ENCODE data around the gene HTT-AS.

HTT-AS gene

GRCh38 chr4:3035249-3035648 lies 39.1 kb downstream of the HTT-AS start:
- H3K9ac ChIP-seq (ENCODE audit: insufficient read length) = no peak overlapping the region
- no peak for DNase-seq (ENCODE audit: low read depth, low spot score)

DNA sequence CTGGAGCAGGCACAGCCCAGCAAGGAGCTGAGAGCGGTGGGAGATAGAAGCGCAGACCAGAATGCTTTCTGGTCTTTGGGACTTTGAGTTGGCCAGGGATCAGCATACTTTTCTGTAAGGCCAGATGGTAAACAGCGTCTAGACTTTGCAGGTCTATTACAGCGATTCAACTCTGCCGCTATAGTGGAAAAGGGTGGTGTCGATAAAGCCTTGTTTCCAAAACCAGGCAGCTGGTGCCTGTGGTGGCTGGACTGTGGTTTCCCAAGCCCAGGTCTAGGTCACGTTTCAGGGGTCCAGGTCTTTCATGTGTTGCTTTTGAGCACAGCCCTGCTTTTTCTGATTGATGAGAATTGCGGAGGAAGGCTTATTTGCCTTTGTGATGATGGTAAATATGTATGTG lies 40.1 kb downstream of the HTT-AS start:
- no peaks in the 10 kb centered on the region for H3K36me3 ChIP-seq (ENCODE audit: insufficient read depth, low read length)
- TF ChIP-seq FOXP2 (optimal IDR thresholded peaks at IDR 0.05; ENCODE audit: control extremely low read depth, extremely low read length, insufficient read depth) = no peak
- no peak for TF ChIP-seq POLR2AphosphoS5 (IDR thresholded peaks at IDR 0.05; ENCODE audit: borderline replicate concordance, low read depth, low read length)
- no peak for TF ChIP-seq EZH2 (IDR thresholded peaks at IDR 0.05)
- H3K27ac ChIP-seq = no peak overlapping the region
- H3K9me3 ChIP-seq (ENCODE audit: low read depth, low read length) = no peaks in the 10 kb centered on the region
- no peak for DNase-seq (ENCODE audit: low read depth, low spot score)
- no peak overlapping the region for H3K4me3 ChIP-seq
- no peak overlapping the region for H3K9ac ChIP-seq (ENCODE audit: insufficient read length)

More at GRCh38 chr4:3035249-3035648, 39.1 kb downstream of the HTT-AS start:
- Histone ChIP-seq H3K27ac (no peak overlapping the region), H3K9me3 (ENCODE audit: low read depth, low read length) (no peaks in the 10 kb centered on the region), H3K4me3 (no peak overlapping the region), H3K36me3 (ENCODE audit: insufficient read depth, low read length) (no peaks in the 10 kb centered on the region)
- no peak for TF ChIP-seq EZH2 (IDR thresholded peaks at IDR 0.05)
- no peak for TF ChIP-seq FOXP2 (optimal IDR thresholded peaks at IDR 0.05; ENCODE audit: control extremely low read depth, extremely low read length, insufficient read depth)
- TF ChIP-seq POLR2AphosphoS5 (IDR thresholded peaks at IDR 0.05; ENCODE audit: borderline replicate concordance, low read depth, low read length) = no peak

- no peaks in the 10 kb centered on the region for H3K36me3 ChIP-seq (ENCODE audit: insufficient read depth, low read length)
- no peaks in the 10 kb centered on the region for H3K9me3 ChIP-seq (ENCODE audit: low read depth, low read length)
- H3K4me3 ChIP-seq = no peak overlapping the region
- no peak overlapping the region for H3K9ac ChIP-seq (ENCODE audit: insufficient read length)
- H3K27ac ChIP-seq = no peak overlapping the region
- TF ChIP-seq EZH2 (IDR thresholded peaks at IDR 0.05) = no peak
- TF ChIP-seq POLR2AphosphoS5 (IDR thresholded peaks at IDR 0.05; ENCODE audit: borderline replicate concordance, low read depth, low read length) = no peak
- TF ChIP-seq FOXP2 (optimal IDR thresholded peaks at IDR 0.05; ENCODE audit: control extremely low read depth, extremely low read length, insufficient read depth) = no peak
- no peak for DNase-seq (ENCODE audit: low read depth, low spot score)
Measured at GRCh38 chr4:3031357-3032082, 42.8 kb downstream of the HTT-AS start.

DNA sequence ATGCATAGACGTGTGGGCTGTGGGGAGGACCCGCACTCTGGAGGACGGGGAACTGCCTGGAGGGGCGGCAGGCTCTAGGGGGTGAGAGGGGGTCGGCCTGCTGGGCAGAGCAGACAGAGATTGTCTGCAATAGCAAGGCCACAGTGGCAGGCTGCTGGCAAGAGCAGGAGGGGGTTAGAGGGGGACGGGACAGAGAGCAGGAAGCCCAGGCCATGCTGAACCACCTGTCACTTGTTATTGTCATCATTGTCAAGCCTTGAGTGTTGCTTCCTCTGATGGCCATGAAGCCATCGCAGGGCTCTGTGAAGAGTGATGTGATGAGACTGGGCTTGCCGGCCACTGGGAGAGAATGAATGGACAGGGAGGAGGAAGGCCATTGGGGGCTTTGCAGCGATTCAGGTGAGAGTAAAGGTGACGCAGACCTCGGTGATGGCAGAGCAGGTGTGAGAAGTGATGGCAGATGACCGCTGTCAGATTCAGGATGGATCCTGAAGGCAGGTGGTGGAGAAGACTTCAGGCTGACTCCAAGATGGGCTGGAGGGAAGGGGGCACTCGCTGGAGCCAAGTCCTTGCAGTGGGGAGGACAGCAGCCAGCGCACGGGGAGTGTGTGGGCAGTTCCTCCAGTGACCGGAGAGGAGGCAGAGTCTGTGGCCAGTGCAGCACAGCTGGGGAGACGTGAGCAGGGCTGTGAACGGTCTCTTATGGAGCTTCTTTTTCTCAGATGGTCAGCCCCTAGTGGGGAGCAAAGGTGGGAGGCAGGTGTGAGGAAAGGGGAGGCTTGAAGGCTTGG lies 43.6 kb downstream of the HTT-AS start:
- TF ChIP-seq POLR2AphosphoS5 (IDR thresholded peaks at IDR 0.05; ENCODE audit: borderline replicate concordance, low read depth, low read length) = no peak
- TF ChIP-seq EZH2 (IDR thresholded peaks at IDR 0.05) = no peak
- TF ChIP-seq FOXP2 (optimal IDR thresholded peaks at IDR 0.05; ENCODE audit: control extremely low read depth, extremely low read length, insufficient read depth) = no peak
- DNase-seq (ENCODE audit: low read depth, low spot score) = no peak
- H3K9me3 ChIP-seq (ENCODE audit: low read depth, low read length) = no peaks in the 10 kb centered on the region

DNA sequence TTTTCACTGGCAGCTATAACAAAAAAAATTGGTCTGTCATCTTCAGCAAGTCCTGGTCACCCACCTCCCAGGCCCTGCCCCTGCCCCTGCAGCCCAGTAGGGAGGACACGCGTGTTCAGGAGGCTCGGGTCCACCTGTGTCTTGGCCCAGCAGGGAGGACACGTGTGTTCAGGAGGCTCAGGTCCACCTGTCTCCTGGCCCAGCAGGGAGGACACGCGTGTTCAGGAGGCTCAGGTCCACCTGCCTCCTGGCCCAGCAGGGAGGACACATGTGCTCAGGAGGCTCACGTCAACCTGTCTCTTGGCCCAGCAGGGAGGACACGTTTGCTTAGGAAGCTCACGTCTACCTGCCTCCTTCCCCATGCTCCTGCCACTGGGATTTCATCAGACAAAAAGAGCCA lies 44.9 kb downstream of the HTT-AS start:
- no peak for TF ChIP-seq POLR2AphosphoS5 (IDR thresholded peaks at IDR 0.05; ENCODE audit: borderline replicate concordance, low read depth, low read length)
- no peak for TF ChIP-seq EZH2 (IDR thresholded peaks at IDR 0.05)
- no peak for TF ChIP-seq FOXP2 (optimal IDR thresholded peaks at IDR 0.05; ENCODE audit: control extremely low read depth, extremely low read length, insufficient read depth)
- DNase-seq (ENCODE audit: low read depth, low spot score) = no peak
- H3K36me3 ChIP-seq (ENCODE audit: insufficient read depth, low read length) = no peaks in the 10 kb centered on the region
- no peak overlapping the region for H3K27ac ChIP-seq
- H3K9ac ChIP-seq (ENCODE audit: insufficient read length) = no peak overlapping the region
- H3K9me3 ChIP-seq (ENCODE audit: low read depth, low read length) = no peaks in the 10 kb centered on the region
- no peak overlapping the region for H3K4me3 ChIP-seq

More for the DNA sequence above, 43.6 kb downstream of the HTT-AS start:
- no peak overlapping the region for H3K9ac ChIP-seq (ENCODE audit: insufficient read length)
- no peak overlapping the region for H3K27ac ChIP-seq
- no peak overlapping the region for H3K4me3 ChIP-seq
- no peaks in the 10 kb centered on the region for H3K36me3 ChIP-seq (ENCODE audit: insufficient read depth, low read length)

DNA sequence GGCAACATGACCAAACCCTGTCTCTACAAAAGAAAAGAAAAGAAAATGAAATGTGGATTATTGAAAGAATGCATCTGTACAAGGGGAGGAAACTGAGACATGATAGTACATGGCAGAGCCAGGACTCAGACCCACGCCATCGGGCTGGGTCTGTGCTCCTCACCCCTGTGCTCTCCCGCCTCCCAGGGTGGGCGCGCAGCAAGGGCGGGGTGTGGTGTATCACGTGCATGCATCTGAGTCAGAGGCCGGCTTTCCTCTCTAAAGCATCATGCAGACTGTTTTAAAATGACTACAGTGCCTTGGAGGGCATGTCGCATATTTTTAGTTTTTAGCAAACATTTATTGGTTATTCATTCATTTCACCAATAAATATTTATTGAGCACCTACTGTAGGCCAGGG lies 47.8 kb downstream of the HTT-AS start:
- Histone ChIP-seq H3K9ac (ENCODE audit: insufficient read length) (no peak overlapping the region), H3K4me3 (no peak overlapping the region), H3K36me3 (ENCODE audit: insufficient read depth, low read length) (no peaks in the 10 kb centered on the region), H3K27ac (no peak overlapping the region), H3K9me3 (ENCODE audit: low read depth, low read length) (no peaks in the 10 kb centered on the region)
- TF ChIP-seq FOXP2 (optimal IDR thresholded peaks at IDR 0.05; ENCODE audit: control extremely low read depth, extremely low read length, insufficient read depth) (no peak), POLR2AphosphoS5 (IDR thresholded peaks at IDR 0.05; ENCODE audit: borderline replicate concordance, low read depth, low read length) (no peak), EZH2 (IDR thresholded peaks at IDR 0.05) (no peak)
- DNase-seq (ENCODE audit: low read depth, low spot score) = no peak

DNA sequence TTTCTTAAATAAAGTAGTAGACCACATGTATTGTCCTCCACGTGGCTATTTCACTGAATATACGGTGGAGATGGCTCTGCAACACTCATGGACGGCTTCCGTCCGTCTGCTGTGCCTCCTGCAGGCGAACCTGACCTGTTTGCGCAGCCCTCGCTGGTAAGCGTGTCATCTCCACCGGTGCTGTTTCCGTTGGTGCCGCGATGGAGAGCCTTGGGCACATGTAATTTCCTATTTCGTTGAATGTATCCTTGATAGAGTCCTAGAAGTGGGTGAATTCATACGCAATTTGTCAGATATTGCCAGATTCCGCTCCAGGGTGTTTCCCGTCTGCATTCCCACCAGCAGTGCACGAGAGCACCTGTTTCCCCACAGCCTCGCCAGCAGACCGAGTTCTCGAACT lies 48.5 kb downstream of the HTT-AS start:
- Histone ChIP-seq H3K9me3 (ENCODE audit: low read depth, low read length) (no peaks in the 10 kb centered on the region), H3K9ac (ENCODE audit: insufficient read length) (no peak overlapping the region)

GRCh38 chr4:3022651-3023050 lies 51.7 kb downstream of the HTT-AS start:
- H3K4me3 ChIP-seq = no peak overlapping the region
- H3K27ac ChIP-seq = no peak overlapping the region
- H3K9me3 ChIP-seq (ENCODE audit: low read depth, low read length) = no peaks in the 10 kb centered on the region
- H3K9ac ChIP-seq (ENCODE audit: insufficient read length) = no peak overlapping the region
- no peaks in the 10 kb centered on the region for H3K36me3 ChIP-seq (ENCODE audit: insufficient read depth, low read length)
- no peak for TF ChIP-seq POLR2AphosphoS5 (IDR thresholded peaks at IDR 0.05; ENCODE audit: borderline replicate concordance, low read depth, low read length)
- no peak for DNase-seq (ENCODE audit: low read depth, low spot score)

More for the DNA sequence above, 48.5 kb downstream of the HTT-AS start:
- Histone ChIP-seq H3K36me3 (ENCODE audit: insufficient read depth, low read length) (no peaks in the 10 kb centered on the region), H3K27ac (no peak overlapping the region), H3K4me3 (no peak overlapping the region)
- TF ChIP-seq POLR2AphosphoS5 (IDR thresholded peaks at IDR 0.05; ENCODE audit: borderline replicate concordance, low read depth, low read length) (no peak), EZH2 (IDR thresholded peaks at IDR 0.05) (no peak), FOXP2 (optimal IDR thresholded peaks at IDR 0.05; ENCODE audit: control extremely low read depth, extremely low read length, insufficient read depth) (no peak)
- no peak for DNase-seq (ENCODE audit: low read depth, low spot score)

All from SK-N-MC (cell line).